ENCODE results near the gene PDZD2.

- TF ChIP-seq EZH2phosphoT487 (IDR thresholded peaks at IDR 0.05; ENCODE audit: low read depth): no peak
- TF ChIP-seq, protein P1, sequence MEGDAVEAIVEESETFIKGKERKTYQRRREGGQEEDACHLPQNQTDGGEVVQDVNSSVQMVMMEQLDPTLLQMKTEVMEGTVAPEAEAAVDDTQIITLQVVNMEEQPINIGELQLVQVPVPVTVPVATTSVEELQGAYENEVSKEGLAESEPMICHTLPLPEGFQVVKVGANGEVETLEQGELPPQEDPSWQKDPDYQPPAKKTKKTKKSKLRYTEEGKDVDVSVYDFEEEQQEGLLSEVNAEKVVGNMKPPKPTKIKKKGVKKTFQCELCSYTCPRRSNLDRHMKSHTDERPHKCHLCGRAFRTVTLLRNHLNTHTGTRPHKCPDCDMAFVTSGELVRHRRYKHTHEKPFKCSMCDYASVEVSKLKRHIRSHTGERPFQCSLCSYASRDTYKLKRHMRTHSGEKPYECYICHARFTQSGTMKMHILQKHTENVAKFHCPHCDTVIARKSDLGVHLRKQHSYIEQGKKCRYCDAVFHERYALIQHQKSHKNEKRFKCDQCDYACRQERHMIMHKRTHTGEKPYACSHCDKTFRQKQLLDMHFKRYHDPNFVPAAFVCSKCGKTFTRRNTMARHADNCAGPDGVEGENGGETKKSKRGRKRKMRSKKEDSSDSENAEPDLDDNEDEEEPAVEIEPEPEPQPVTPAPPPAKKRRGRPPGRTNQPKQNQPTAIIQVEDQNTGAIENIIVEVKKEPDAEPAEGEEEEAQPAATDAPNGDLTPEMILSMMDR (IDR thresholded peaks at IDR 0.05; ENCODE audit: low read depth, low read length): no peak
These were observed 124.5 kb downstream of the PDZD2 start for GRCh38 chr5:31763424-31763823.

All from OCI-LY3 (cell line).